Measurements from ENCODE around the gene NDUFAF3. TPM values are rescaled to one million over a fixed set of nuclear protein-coding genes. Genes with fewer than 3 reads are reported as not detected.

NDUFAF3 gene
- total and polyA plus RNA-seq, 10 of the 15 experiments (the other 5 are each of a cell fraction or from before 2014, with no cell fraction given) = 25.4 to 228 (median 63.9) TPM

GRCh38 chr3:49032646-49033304 is 10.9 kb downstream of the NDUFAF3 start:
- peaks cover 14% of the 10 kb centered on the region for H3K79me2 ChIP-seq (ENCODE audit: control insufficient read depth, insufficient read depth, low read length)
- no peaks in the 10 kb centered on the region for H3K4me1 ChIP-seq (ENCODE audit: control insufficient read depth, insufficient read depth, low read length)
- no TSS peak for BruUV-seq (replicated peaks)
- POLR2A ChIA-PET = interaction anchor here (0.5 to 1.1 kb wide), 4 partner anchors 9 to 342 kb away, joined by 3 to 8 read pairs (median 3); partner anchors contain the start of gene NDUFAF3
- no peaks in the 10 kb centered on the region for H3K9me3 ChIP-seq (replicated peaks; ENCODE audit: control insufficient read depth, insufficient read depth, low read length)
- H3K4me2 ChIP-seq (ENCODE audit: control insufficient read depth, insufficient read depth) = no peak overlapping the region
- H3K27me3 ChIP-seq (replicated peaks in 1 of 2; ENCODE audit: control insufficient read depth in 2 of 2, insufficient read depth in 2 of 2, low read length in 1 of 2) = no peaks in the 10 kb centered on the region
- no peaks in the 10 kb centered on the region for H4K20me1 ChIP-seq (ENCODE audit: control insufficient read depth, insufficient read depth)
- TF ChIP-seq MTA2 (IDR thresholded peaks at IDR 0.05; ENCODE audit: low read depth) (no peak), E4F1 (IDR thresholded peaks at IDR 0.05; ENCODE audit: borderline replicate concordance, partially characterized antibody) (no peak), ZNF622 (IDR thresholded peaks at IDR 0.05) (no peak), E2F8 (IDR thresholded peaks at IDR 0.05; ENCODE audit: low read depth, partially characterized antibody) (no peak), WRNIP1 (IDR thresholded peaks at IDR 0.05; ENCODE audit: borderline replicate concordance, low read depth, low read length) (no peak)
- DNase-seq (ENCODE audit: low read depth, low spot score) (no peak), FAIRE-seq (no peak), ATAC-seq (no peak)
- no peak overlapping the region for H3K9ac ChIP-seq (ENCODE audit: control insufficient read depth, insufficient read depth, low read length)
- RAD21 ChIA-PET (ENCODE audit: unreplicated experiment) = no interaction called here
- peaks cover 19 to 38% of the 10 kb centered on the region in 2 experiments for H3K36me3 ChIP-seq (ENCODE audit: control insufficient read depth in 2 of 2, insufficient read depth in 2 of 2, low read length in 1 of 2)
- H3K4me3 ChIP-seq = no peak overlapping the region
- no peak overlapping the region for H3K27ac ChIP-seq (ENCODE audit: control insufficient read depth, insufficient read depth)
- CTCF ChIA-PET = interaction anchor here (1.7 kb wide), 1 partner anchor 11 kb away, joined by 5 read pairs; the partner anchor contains the start of gene NDUFAF3
- in situ Hi-C loops (cut with MboI) (no loop called here), intact Hi-C loops (cut with micrococcal nuclease; ENCODE audit: unreplicated experiment) (no loop called here)
- WGBS (ENCODE audit: insufficient coverage, insufficient replicate concordance, low lambda C conversion rate, missing lambda C conversion rate) = 98% methylated on average over 6 of the region's 6 CpGs
- H2AFZ ChIP-seq (ENCODE audit: control insufficient read depth, low read depth, low read length) = no peak overlapping the region
- SMC1A ChIA-PET (ENCODE audit: uncharacterized antibody, unreplicated experiment) = interaction anchor here (1.3 kb wide), 1 partner anchor 25 kb away, joined by 5 read pairs; the partner anchor contains the start of gene WDR6

All from GM12878 (cell line).